Measurements from ENCODE around the gene KRTAP5-10. TPM values are rescaled to one million over a fixed set of nuclear protein-coding genes. Genes with fewer than 3 reads are reported as not detected.

KRTAP5-10 gene
- total and polyA plus RNA-seq, 2 donors (not counting 3 experiments of a cell fraction or from before 2014, with no cell fraction given), result not detected

DNA sequence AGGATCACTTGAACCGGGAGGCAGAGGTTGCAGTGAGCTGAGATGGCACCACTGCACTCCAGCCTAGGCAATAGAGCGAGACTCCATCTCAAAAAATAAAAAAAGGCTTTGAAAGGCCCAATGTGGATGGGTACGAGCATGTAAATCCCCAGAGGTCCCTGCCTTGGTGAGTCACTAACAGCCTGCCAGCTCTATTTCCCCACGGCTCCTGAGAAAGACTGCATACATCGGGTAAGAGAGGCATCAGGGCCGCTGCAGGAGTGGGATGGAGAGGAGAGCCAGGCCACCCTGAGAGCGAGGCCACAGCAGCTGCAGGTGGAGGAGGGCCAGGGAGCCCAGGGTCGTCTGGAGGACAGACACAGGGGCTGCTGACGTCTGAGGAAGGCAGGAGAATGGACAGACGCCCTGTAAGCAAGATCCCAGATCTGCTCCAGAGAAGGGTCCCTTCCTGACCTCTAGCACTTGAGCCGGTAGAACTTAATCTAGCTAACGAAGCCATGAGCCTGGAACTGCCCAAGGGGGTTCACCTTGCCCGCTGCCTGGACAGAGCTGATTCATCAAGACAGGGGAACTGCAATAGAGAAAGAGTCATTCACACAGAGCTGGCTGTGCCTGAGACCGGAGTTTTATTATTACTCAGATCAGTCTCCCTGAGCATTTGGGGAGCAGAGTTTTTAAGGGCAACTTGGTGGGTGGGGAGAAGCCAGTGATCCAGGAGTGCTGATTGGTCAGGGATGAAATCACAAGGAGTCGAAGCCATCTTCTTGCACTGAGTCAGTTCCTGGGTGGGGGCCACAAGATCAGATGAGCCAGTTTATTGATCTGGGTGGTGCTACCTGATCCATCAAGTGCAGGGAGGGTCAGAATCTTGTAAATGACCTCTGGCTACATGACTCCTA lies 22.2 kb upstream of the KRTAP5-10 start:
- intact Hi-C loops (cut with micrococcal nuclease) (no loop called here), dilution Hi-C loops (cut with MboI; ENCODE audit: extremely low pct_ligation_motif_present, low sequenced_read_pairs) (no loop called here)
- Histone ChIP-seq H3K27me3 (ENCODE audit: control insufficient read depth in 2 of 2, insufficient read depth in 2 of 2, low read length in 2 of 2) (no peaks in the 10 kb centered on the region), H2AFZ (ENCODE audit: low read depth, low read length) (no peak overlapping the region), H3K4me3 (replicated peaks in 1 of 3; ENCODE audit: insufficient read depth in 1 of 3, low read depth in 1 of 3, low read length in 3 of 3) (no peak overlapping the region), H3K36me3 (ENCODE audit: control insufficient read depth in 2 of 2, extremely low read depth in 1 of 2, insufficient read depth in 2 of 2, low read length in 2 of 2) (no peaks in the 10 kb centered on the region), H3K9ac (replicated peaks; ENCODE audit: extremely low read depth, insufficient read depth, low read length) (no peak overlapping the region), H3K9me3 (replicated peaks; ENCODE audit: control insufficient read depth, insufficient read depth, low read length) (no peaks in the 10 kb centered on the region), H3K27ac (ENCODE audit: insufficient read depth, low read depth, low read length) (no peak overlapping the region), H4K20me1 (replicated peaks; ENCODE audit: control insufficient read depth, extremely low read depth, insufficient read depth, low read length) (no peaks in the 10 kb centered on the region), H3K9me1 (replicated peaks; ENCODE audit: control insufficient read depth, extremely low read depth, insufficient read depth, low read length) (no peaks in the 10 kb centered on the region), H3K4me2 (ENCODE audit: insufficient read depth, low read length) (no peak overlapping the region), H3K79me2 (ENCODE audit: control insufficient read depth, insufficient read depth, low read length) (no peaks in the 10 kb centered on the region), H3K4me1 (ENCODE audit: control insufficient read depth, extremely low read depth, insufficient read depth, low read length) (no peaks in the 10 kb centered on the region)
- ChIA-PET CTCF (interaction anchor here (1.3 to 3.1 kb wide), 2 partner anchors 11 to 20 kb away, joined by 4 to 12 read pairs; no protein-coding TSS in a partner anchor), POLR2A (no interaction called here)
- FAIRE-seq (no peak), DNase-seq (ENCODE audit: low read depth, low spot score) (no peak)
- no TSS peak for BruUV-seq (replicated peaks)
- TF ChIP-seq POLR2AphosphoS5 (IDR thresholded peaks at IDR 0.05; ENCODE audit: insufficient read depth, low read depth, low read length) (no peak), EZH2 (IDR thresholded peaks at IDR 0.05; ENCODE audit: borderline replicate concordance, low read depth, low read length, severe bottlenecking) (no peak), FOS (IDR thresholded peaks at IDR 0.05; ENCODE audit: borderline replicate concordance, insufficient read depth, low read length) (no peak), GATA2 (IDR thresholded peaks at IDR 0.05; ENCODE audit: insufficient read depth, insufficient read length, low read depth, low read length) (no peak), JUN (IDR thresholded peaks at IDR 0.05; ENCODE audit: borderline replicate concordance, insufficient read depth, insufficient read length, low read depth) (no peak), POLR2A (IDR thresholded peaks at IDR 0.05; ENCODE audit: low read depth, low read length) (no peak), MYC (IDR thresholded peaks at IDR 0.05; ENCODE audit: low read depth, low read length) (no peak)
- TF ChIP-seq, protein P1, sequence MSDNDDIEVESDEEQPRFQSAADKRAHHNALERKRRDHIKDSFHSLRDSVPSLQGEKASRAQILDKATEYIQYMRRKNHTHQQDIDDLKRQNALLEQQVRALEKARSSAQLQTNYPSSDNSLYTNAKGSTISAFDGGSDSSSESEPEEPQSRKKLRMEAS (IDR thresholded peaks at IDR 0.05; ENCODE audit: insufficient read depth, insufficient read length), result no peak
- TF ChIP-seq, protein P2, sequence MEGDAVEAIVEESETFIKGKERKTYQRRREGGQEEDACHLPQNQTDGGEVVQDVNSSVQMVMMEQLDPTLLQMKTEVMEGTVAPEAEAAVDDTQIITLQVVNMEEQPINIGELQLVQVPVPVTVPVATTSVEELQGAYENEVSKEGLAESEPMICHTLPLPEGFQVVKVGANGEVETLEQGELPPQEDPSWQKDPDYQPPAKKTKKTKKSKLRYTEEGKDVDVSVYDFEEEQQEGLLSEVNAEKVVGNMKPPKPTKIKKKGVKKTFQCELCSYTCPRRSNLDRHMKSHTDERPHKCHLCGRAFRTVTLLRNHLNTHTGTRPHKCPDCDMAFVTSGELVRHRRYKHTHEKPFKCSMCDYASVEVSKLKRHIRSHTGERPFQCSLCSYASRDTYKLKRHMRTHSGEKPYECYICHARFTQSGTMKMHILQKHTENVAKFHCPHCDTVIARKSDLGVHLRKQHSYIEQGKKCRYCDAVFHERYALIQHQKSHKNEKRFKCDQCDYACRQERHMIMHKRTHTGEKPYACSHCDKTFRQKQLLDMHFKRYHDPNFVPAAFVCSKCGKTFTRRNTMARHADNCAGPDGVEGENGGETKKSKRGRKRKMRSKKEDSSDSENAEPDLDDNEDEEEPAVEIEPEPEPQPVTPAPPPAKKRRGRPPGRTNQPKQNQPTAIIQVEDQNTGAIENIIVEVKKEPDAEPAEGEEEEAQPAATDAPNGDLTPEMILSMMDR (IDR thresholded peaks at IDR 0.05; ENCODE audit: extremely low read depth in 1 of 2, insufficient read depth in 1 of 2, low read depth in 1 of 2, low read length in 2 of 2), result no peak
